ENCODE measurements around the gene TTC23.

Gene TTC23

DNA sequence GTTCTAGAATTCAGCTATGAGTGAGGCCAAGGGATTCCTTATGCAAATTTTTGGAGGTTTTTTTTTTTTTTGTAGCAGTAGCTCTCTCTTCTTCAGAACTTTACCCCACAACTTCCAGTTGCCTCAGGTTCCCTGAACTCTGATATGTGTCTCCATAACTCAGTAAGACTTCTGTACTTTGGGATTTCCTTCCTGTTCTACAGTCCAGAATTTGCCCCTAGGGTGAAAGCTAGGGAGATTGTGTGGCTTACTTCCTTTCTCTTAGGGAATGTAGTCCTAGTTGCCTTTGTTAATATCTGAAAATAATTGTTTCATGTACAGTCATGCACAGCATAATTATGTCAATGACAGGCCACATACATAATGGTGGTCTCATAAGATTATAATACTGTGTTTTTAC lies 32.7 kb upstream of the TTC23 start:
- no peak for DNase-seq (ENCODE audit: low read depth, low spot score)

DNA sequence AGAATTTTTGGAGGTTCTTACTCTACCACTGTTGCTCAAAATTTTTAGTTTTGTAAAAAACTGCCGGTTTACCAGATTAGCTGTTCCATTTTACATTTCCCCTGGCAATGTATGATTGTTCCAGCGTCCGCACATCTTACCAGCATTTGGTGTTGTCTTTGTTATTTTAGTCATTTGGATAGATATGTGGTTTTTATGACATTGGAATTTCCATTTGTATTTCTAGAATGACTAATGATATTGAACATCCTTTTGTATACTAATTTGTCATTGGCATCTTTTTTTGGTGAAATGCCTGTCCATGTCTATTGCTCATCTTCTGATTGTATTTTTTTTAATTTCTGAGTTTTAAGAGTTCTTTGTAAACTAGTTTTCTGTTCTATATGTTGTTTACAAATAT lies 30.4 kb upstream of the TTC23 start:
- DNase-seq (ENCODE audit: low read depth, low spot score): no peak
- in situ Hi-C loops (cut with HindIII; ENCODE audit: low sequenced_read_pairs): no loop called here
- no peak overlapping the region for H3K4me3 ChIP-seq (ENCODE audit: low read depth, low read length)
- TF ChIP-seq CTCF (IDR thresholded peaks at IDR 0.05; ENCODE audit: low read depth, low read length): no peak

More for the DNA sequence above, 32.7 kb upstream of the TTC23 start:
- no peak for TF ChIP-seq CTCF (IDR thresholded peaks at IDR 0.05; ENCODE audit: low read depth, low read length)
- H3K4me3 ChIP-seq (ENCODE audit: low read depth, low read length): no peak overlapping the region
- in situ Hi-C loops (cut with HindIII; ENCODE audit: low sequenced_read_pairs): no loop called here

- DNase-seq (ENCODE audit: low read depth, low spot score): no peak
- H3K4me3 ChIP-seq (ENCODE audit: low read depth, low read length): no peak overlapping the region
- in situ Hi-C loops (cut with HindIII; ENCODE audit: low sequenced_read_pairs): no loop called here
- no peak for TF ChIP-seq CTCF (IDR thresholded peaks at IDR 0.05; ENCODE audit: low read depth, low read length)
Measured at GRCh38 chr15:99279290-99279689, 29.9 kb upstream of the TTC23 start.

- TF ChIP-seq CTCF (IDR thresholded peaks at IDR 0.05; ENCODE audit: low read depth, low read length): no peak
- DNase-seq (ENCODE audit: low read depth, low spot score): no peak
- in situ Hi-C loops (cut with HindIII; ENCODE audit: low sequenced_read_pairs): no loop called here
- H3K4me3 ChIP-seq (ENCODE audit: low read depth, low read length): no peak overlapping the region
Measured at GRCh38 chr15:99275525-99276128, 26.2 kb upstream of the TTC23 start.

DNA sequence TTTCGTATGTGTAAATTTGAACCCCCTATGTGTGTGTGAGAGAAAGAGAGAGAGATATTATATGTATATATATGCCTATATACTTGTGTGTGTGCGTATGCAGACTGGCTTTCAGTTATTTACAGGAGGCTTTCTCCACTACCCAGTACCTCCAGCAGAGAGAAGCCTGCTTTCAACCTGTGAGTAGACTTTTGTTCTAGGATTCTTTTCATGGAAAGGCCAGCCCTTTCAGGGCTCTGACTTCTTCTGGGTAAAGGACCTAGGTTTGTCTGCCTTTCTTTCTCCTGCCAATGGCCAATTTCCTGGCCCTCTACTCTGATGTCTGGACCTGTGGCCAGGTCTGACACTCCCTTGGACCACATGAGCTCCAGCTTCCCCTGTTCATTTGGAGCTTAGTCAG lies 25.7 kb upstream of the TTC23 start:
- no peak for TF ChIP-seq CTCF (IDR thresholded peaks at IDR 0.05; ENCODE audit: low read depth, low read length)
- in situ Hi-C loops (cut with HindIII; ENCODE audit: low sequenced_read_pairs): no loop called here
- no peak overlapping the region for H3K4me3 ChIP-seq (ENCODE audit: low read depth, low read length)
- DNase-seq (ENCODE audit: low read depth, low spot score): no peak

- no peak for TF ChIP-seq CTCF (IDR thresholded peaks at IDR 0.05; ENCODE audit: low read depth, low read length)
- in situ Hi-C loops (cut with HindIII; ENCODE audit: low sequenced_read_pairs): no loop called here
- DNase-seq (ENCODE audit: low read depth, low spot score): no peak
- no peak overlapping the region for H3K4me3 ChIP-seq (ENCODE audit: low read depth, low read length)
Measured at GRCh38 chr15:99273801-99274200, 24.4 kb upstream of the TTC23 start.

GRCh38 chr15:99268431-99268830 lies 19.1 kb upstream of the TTC23 start:
- no peak for TF ChIP-seq CTCF (IDR thresholded peaks at IDR 0.05; ENCODE audit: low read depth, low read length)

More at GRCh38 chr15:99268431-99268830, 19.1 kb upstream of the TTC23 start:
- in situ Hi-C loops (cut with HindIII; ENCODE audit: low sequenced_read_pairs): no loop called here
- DNase-seq (ENCODE audit: low read depth, low spot score): no peak
- H3K4me3 ChIP-seq (ENCODE audit: low read depth, low read length): no peak overlapping the region

All from astrocyte of the spinal cord (primary cell).